ENCODE results near the gene SCGB1D2.

The SCGB1D2 gene

DNA sequence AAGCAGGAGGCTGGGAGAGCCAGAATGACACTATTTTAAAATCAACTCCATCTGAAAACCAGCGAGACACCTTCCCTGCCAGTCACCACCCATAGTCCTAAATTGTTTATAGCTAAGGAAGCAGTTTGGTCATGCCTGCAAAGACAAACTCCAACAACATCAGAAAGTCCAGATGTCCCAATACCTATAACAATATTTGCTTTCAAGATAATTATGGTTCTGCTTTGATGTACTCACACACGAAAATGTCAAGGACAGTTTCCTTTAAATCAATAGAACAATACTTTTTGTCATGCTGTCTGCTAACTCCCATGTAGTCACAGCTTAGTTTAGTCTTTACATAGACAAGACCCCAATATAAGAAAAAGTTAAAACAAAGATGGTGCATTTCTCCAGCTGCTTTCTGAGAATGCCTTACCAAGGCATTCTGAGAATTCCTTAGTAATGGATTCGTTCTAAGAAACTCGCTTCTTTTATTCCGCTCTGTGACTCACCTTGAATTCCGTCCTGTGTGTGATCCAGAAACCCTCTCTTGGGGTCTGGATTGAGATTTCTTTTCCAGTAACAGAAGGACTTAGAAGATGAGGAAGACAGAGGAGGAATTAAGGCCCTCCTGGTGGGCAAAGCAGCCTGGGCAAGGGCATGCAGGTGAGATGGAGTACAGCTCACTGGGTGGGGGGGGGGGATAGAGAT is 18.4 kb downstream of the SCGB1D2 start:
- no peak for DNase-seq (ENCODE audit: low read depth in 2 of 2)

DNA sequence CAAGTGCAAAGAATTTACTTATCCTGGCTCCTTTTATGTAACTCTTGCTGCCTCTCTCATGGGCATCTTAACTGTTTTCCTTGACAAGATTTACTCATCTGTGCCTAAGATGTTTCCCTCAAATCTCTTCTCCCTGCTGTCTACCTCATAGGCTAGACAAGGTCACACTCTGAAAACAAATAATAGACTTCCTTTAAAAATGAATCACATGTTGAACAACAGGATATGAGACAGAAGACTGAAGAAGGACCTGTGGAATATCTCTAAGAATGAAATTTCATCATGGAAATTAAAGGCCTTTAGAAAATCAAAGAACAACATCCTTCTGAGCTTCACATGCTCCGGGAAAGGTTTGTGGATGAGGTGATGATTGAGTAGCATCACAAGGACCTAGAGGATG is 22.0 kb downstream of the SCGB1D2 start:
- no peak for DNase-seq (ENCODE audit: low read depth in 2 of 2)

- DNase-seq (ENCODE audit: low read depth in 2 of 2): peak; percentile 9 to 16
Observed at GRCh38 chr11:62266558-62266957, 24.5 kb downstream of the SCGB1D2 start.

DNA sequence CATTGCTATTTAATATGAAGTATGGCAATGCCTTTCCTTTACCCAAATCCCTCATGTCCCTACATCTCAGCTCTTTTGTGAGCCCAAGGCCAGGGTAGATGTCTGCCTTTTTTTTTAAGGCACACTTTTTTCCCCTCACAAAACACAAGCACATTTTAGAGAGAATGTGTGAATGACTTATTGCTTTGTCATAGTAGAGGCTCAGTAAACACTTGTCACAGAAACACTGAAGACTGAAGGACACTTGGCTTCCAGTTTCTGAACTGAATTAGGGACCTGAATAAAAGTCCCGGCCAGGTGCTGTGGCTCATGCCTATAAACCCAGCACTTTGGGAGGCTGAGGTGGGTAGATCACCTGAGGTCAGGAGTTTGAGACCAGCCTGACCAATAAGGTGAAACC is 25.0 kb downstream of the SCGB1D2 start:
- no peak for DNase-seq (ENCODE audit: low read depth in 2 of 2)

- DNase-seq (ENCODE audit: low read depth in 2 of 2): no peak
Observed at GRCh38 chr11:62267576-62267975, 25.5 kb downstream of the SCGB1D2 start.

DNA sequence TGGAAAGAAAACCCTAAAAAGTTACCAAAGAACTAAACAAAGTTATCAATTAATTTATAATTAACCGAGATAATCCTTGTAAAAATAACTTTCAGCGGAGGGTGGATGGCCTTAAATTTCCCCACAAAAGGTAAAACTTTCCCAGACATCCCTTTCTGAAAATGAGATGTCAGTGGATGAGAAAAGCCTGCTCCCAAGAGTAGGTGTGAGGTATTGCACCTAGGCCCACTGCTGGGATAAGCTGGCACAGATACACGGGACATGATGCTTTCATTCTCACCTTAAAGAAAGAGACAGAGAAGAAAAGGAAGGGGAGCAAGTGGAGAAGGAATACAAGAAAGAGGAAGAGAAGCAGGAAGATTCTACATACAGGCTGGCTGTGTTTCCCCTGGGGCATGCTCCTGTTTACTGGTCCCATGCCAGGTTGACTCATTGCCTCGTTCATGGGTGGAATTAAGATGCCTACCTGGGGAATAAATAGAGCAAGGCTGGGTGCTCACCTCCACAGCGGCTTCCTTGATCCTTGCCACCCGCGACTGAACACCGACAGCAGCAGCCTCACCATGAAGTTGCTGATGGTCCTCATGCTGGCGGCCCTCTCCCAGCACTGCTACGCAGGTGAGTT is 27.7 kb downstream of the SCGB1D2 start, which contains the start of gene SCGB2A2:
Gene SCGB2A2, plus strand, starts transcription at position 505 of the 625 bp plus-strand sequence. Its CDS starts 59 bp downstream, at position 564.
- DNase-seq (ENCODE audit: low read depth in 2 of 2): no peak

DNA sequence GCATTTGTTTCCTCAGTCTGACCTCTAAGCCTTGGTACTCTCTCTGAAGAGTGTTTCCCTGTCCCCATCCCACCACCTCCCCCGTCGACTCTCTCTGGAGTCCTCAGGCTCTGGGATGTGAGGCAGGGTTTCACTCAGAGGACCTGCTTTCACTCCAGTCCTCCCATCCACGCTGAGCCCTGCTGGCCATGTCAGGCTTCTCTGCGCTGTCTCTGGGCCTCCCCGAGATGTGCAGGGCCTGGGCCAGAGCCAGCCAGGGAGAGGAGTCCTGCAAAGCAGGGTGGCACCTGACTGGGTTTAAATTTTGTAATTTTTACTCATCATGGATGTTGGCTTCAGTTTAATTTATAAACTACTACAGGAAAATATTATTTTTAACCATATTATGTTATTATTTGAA is 31.2 kb downstream of the SCGB1D2 start:
- no peak for DNase-seq (ENCODE audit: low read depth in 2 of 2)

DNA sequence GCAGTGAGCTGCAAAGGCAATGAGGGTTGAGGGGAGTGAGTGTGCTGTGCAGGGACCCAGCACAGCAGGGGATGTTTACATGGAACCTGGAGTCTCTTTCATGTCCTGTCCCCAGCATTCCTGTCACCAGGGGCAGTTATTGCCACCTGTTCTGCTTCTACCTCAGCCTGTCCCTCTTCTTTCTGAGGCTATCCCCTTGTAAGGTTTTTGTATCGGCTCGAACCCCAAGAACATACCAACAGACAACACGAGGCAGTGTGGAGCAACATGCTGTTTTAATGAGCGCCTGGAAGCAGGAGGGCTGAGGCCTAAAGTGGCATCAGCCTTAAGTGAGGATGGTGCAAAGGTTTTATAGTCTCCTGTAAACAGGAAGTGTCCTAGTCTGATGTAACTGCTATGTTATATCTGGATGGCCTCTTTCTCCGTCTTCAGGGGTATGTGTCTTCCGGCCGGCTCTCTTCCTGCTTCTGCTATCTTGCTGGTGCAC is 31.8 kb downstream of the SCGB1D2 start:
- no peak for DNase-seq (ENCODE audit: low read depth in 2 of 2)

GRCh38 chr11:62280452-62280851 is 38.4 kb downstream of the SCGB1D2 start:
- DNase-seq (ENCODE audit: low read depth in 2 of 2): no peak

Measured in stimulated activated CD4-positive, alpha-beta T cell treated with anti-CD3 and anti-CD28 coated beads, Interleukin-15, amount 100 ng/mL, for 48 hours (primary cell).